Inflammatory macrophage treated with lipopolysaccharide for 1 hour (primary cell): ENCODE measurements around the gene TUBB4B.

Experiments used
- DNase-seq, 2 donors: peaks; one replicate each; pipeline ENCODE4 v3.0.0-alpha.2; 2020 to 2022

Gene TUBB4B

DNA sequence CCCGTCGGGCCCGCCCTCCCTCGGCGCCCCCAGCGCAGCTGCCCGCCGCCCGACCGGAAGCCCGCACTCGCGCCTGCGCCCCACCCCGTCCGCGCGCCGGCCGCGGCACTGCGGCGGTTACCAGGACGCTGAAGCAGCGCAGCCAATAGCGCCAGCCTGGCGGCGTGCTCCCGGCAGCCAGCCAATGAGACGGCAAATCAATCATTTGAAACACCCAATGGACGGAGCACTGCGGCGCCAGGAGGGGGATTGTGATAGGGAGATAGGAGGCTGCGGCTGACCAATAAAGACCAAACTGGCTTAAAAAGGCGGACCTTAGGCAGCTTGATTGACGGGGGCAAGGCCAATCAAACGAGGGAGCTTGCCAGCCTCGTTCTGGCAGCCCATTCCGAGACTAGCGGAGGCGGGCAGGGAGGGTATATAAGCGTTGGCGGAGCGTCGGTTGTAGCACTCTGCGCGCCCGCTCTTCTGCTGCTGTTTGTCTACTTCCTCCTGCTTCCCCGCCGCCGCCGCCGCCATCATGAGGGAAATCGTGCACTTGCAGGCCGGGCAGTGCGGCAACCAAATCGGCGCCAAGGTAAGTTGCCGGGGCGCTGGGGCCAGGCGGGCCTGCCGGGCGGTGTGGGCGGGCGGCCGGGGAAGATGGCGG, at the start of gene TUBB4B:
TSS of gene TUBB4B (plus strand) at position 447 of the 649 bp plus-strand sequence. CDS start at position 521, 74 bp downstream.
- DNase-seq, result peak; percentile 99 to 100

DNA sequence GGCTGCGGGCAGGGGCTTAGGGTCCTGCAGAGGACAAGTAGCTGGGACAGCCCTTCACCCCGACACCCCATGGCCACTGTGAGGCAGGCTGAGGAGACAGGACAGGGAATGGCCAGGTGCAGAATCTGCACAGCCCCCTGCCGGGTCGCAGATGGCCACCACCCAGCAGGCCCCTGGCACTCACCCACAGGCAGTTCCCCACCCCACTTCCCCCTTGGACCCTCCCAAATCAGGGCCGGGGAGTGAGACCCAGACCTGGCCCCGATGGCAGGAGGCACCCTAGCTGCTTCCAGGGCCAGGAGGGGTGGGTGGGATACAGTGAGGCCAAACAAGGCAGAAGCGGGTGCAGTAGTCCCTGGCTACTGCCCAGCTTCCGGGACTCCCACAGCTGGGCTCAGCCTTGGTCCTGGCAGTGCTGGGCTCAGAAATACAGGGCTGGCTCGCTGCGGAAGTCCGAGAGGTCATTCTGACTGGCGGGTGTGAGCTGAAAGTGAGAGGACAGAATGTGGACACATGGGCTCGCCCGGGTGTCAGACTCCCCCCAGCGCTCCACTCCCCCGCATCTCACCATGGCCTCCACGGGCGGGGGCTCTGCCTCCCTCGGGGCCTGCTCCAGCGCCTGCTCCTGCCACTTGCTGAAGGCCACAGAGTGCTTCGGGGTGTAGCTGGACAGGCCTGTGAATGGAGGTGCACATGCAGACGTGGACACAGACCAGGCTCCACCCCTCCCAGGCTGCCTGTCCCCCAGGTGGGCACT, 49.2 kb upstream of the TUBB4B start:
- DNase-seq, result no peak

DNA sequence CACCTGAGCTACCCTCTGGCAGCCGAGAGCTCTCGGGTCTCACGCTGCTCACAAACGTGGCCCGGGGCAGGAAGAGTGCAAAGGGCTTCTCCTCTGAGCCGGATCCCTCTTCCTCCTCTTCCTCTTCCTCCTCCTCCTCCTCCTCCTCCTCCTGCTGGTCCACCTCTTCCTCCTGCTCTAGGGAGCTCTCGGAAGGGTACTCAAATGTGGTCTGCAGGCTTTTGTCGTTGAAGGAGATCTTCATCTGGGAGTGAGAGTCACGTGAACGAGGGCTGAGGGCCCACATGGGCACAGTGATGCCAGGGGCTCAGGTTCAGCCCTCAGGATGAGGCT, 48.7 kb upstream of the TUBB4B start:
- DNase-seq, result no peak

DNA sequence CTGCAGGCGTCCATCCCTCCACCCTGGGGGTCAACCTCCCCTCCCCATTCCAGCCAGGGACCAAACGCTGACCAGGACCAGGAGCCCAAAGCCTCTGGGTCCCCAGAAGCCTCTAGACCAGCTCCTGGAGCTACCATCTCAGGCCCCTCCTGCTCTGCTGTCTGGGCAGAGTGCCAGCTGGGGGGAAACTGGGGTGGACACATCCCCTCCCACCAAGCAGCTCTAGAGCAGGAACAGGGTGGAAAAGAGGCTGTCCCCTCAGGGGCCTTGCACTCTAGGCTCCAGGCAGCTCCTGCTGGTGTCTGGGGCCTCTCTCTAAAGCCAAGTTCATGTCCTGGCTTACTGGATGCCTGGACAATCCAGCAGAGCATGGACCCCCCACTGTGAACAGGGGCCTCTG, 48.2 kb upstream of the TUBB4B start:
- DNase-seq, result no peak

DNA sequence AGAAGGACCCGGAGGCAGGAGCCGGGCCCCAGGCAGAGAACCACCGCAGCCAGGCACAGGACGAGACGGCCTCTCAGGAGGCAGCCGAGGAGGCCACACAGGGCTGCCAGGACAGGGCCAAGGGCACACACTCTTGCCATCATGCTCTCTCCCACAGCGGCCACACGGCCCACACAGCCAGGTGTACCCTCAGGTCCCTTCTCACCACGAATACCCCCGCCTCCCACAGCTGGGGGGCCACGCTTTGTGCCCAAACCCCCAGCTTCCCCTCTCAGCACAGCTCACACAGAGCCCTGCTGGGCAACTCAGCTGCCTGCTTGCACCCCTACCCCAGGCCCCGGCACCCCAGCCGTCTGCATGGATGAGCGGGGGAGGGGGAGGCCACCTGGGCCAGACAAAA, 47.3 kb upstream of the TUBB4B start:
- DNase-seq, result no peak

DNA sequence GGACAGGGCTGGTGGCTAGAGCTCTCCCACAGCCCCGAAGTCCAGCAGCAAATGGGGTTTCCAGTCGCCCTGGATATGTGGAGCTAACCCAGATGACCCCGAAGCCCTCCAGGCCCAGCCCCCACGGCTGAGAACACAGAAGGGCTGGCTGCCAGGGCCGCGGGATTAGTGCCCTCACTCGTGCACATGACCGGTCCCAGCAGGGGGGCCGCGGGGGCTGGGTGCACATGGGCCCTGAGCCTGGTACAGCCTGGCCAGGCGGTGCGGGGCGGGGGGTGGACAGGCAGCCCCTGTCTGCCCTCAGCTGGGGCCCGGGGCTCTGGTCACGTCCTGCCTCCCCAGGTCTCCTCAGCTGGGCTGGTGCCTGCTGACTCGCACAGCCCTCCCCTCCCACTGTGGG, 46.7 kb upstream of the TUBB4B start:
- no peak for DNase-seq

DNA sequence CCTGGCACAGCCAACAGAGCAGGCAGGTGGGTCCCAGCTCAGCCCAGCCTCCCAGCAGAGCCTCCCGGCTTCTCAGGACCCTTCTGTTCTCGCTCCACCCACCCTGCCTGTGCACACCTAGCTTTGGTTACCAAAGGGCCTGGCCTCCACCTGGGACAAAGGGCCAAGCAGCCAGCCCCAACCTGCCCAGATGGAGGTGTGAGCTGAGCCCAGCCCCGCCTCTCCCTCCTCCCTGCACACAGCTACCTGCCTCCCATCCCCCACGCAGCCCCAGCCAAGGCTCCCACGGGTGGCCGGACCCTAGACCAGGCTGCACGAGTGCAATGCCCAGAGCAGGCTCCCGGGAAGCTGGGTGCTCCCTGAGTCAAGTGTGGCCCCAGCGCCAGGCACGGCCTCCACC, 46.2 kb upstream of the TUBB4B start:
- no peak for DNase-seq

DNA sequence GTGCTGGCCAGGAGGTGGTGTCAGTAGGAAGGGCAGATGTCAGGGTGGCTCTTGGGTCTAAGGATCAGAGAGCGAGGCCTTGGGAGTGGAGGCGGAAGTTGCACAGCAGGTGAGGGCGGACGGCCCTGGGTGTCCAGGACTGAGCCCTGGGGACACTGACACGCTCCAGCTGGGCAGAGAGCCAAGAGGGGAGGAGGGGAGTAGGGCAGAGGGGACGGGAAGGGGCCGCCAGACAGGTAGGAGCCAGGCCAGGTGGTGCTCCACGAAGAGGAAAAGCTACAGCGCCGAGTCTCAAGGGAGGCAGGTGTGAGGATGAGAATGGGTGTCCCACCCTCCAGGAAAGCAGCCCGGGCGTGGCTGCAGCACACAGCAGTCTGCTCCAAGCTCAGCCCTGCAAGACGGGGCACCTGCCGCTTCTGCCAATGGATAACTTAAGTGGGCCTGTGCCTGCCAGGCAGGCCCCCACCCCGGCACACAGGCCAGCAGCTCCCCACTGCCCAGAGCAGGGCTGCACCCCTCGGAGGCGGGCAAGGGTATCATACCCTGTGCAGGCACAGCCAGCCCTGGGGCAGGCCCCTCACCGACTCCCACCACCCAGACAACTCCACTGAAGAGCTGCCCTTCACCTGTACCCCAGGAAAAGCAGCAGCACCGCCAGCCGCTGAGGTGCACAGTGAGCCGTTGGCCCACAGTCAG, 45.4 kb upstream of the TUBB4B start:
- DNase-seq, result no peak

DNA sequence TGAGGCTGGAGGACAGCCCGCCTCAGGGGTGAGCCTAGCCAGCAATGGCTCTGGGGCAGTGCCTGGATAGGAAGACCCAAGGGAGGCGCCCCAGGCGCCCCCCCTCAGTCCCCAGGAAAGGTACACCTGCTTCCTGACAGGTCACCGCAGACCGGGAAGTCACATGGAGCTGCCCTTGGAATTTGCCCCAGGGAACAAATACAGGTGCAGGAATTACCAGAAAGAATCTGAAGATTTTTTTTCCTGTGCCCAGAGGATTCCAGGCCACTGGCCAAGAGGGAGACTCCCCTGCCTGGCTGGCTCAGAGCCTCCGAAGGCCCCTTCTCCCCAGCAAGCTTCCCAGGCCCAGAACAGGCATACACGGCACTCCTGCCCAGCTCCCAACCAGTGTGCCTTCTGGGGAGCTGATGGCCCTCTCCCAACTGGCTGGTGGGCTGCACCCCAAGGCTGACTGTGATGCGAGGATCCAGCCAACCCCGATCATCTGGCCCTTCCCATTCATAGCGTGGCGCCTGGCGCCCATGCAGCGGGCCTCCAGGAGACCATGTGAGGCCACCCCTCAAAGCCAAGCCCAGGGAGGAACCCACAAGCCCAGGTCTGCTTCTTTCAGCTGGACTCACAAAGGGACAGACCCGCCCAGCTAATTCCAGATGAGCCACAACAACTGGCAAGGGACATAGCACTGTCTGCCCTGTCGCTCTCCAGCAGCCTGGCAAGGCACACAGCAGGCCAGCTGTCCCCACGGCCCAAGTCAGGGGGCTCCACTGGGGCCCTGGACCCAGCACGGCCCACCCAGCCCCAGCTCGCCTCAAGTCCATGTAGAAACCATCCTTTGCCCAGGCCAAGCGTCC, 42.8 kb upstream of the TUBB4B start:
- DNase-seq, result no peak

DNA sequence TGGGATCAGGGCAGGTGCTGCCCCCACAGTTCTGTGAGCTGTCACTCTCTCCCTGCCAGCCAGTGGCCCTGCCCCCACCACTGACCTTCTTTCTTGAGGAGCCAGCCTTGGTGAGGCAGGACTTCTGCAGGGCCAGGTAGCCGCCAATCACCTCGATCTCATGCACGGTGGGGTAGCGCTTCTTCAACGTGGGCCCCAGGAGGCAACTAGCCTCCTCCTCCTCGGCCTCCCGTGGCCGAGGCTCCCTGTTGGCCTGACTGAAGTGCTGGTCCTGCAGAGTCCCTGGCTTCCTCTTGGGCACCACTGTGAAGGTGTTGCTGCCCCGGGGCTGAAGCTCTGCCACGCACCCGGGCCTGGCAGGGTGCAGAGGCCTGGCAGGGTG, 42.2 kb upstream of the TUBB4B start:
- no peak for DNase-seq

DNA sequence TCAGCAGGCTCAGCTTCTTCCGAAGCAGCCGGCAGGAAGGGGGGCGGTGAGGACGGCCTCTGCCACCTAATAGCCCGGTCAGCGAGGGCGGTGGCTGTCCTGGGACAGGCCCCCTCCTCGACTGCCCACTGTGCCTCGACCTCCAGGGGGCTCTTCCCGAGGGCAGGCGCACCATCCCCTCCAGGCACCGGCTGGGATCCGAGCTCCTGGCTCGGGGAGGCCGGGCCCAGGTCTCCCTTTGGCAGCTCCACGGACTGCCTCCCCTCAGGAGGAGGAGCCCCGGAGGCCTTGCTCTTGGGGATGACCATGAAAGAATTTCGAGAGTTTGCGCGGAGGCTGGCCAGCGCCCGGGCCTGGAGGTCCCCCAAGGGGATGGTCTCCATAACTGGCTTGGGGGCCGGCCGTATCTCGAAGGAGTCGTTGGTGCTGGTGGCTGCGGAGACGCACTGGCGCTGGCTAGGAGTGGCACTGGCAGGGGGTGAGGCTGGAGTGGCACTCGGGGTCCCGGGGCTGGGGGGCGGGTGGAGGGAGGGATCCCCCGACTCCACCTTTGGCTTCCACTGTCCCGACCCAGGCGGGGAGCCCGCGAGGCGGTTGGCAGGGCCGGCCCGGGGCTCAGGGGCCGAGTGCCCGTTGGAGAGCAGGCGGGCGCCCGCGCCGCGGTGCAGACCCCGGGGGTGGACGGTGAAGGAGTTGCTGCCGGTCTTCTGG, 41.5 kb upstream of the TUBB4B start:
- DNase-seq, result no peak

DNA sequence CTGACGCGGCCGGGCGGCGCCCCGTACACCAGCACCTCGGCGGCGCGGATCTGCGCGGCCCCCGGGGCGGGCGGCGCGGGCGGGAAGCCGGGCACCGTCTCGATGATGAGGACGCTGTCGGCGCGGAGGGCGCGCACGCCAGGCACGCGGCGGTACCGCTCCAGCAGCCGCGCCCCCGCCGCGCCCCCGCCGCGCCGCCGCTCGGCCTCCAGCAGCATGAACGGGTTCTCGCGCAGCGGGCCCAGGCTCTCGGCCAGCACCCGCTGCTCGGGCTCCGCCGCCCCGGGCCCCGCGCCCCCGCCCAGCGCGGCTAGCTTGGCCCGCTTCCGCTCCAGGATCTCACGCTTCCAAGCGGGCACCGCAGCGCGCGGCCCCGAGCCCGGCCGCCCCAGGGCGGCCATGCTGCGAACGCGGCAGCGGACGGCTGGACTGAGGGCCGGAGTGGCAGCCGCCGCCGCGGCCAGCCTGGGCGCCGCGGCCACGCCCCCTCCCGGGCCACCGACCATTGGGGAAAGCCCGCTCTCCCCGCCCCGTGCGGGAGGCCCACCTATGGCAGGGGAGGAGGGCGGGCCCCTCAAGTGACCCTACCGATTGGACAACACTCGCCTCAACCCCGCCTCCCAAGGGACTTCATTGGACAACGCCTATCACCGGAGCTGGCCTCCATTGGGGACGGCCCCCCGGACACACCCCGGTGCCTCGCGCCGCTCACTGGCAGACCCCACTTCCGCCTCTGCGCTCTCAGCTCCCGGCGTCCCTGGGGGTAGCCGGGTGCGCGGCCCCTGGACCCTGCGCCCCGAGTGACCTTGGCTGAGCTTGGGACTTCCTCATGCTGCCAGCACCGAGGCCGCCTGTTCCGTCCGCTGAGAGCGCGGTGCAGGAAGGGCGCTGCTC, 40.5 kb upstream of the TUBB4B start, which contains the start of gene TPRN:
TSS of gene TPRN (minus strand) at position 431 of the 894 bp plus-strand sequence. CDS start at position 401, 30 bp downstream.
- peak; percentile 98 to 99 for DNase-seq

DNA sequence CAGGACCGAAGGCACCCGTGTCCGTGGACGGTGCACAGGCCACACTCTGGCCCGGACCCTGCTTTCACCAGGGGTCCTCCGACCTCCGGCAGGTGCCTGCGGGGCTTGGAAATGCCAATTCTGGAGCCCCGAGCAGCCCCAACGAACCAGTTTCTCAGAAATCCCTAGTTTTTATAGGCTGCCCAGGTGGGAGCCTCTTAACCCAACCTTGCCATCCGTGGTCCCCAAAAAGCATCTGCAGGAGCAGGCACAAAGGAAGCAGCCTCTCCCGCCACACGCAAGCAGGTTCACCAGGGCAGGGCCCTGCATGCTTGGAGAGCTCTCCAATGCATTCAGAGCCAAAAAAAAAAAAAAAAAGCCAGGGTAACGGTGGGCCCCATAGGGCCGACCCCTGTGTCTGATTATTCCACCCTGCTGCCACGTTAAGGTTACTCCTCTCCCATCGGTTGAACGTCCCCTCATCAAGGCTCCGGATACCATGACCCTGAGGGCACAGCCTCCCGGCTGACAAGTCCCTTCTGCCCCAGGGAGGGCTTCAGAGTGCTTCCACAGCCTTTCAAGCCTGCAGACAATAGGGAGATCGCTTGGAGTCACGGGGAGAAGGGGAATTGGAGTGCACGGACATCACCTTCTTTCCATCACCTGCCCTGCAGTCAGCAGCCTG, 39.8 kb upstream of the TUBB4B start:
- no peak for DNase-seq

DNA sequence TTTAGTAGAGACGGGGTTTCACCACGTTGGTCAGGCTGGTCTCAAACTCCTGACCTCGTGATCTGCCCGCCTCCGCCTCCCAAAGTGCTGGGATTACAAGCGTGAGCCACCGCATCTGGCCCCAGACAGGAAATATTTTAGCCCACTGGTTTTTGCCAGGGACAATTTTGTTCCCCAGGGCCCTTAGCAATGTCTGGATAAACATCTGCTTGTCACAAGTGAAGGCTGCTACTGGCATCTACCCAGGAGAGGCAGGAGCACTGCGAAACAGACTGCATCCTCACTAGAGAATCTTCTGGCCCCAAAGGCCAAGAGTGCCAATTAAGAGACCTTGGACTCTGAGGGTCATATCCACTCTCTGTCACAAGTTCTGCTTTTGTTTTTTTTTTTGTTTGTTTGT, 38.1 kb upstream of the TUBB4B start:
- DNase-seq, result no peak

DNA sequence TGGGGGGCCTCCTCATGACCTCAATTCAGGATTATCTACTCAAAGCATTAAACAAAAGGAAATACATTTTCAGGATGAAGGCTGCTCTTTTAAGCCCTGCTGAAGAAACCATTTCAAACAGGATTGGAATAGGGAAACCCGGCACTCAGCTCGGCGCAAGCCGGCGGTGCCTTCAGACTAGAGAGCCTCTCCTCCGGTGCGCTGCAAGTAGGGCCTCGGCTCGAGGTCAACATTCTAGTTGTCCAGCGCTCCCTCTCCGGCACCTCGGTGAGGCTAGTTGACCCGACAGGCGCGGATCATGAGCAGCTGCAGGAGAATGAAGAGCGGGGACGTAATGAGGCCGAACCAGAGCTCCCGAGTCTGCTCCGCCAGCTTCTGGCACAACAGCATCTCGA, 36.4 kb upstream of the TUBB4B start:
- DNase-seq, result no peak

DNA sequence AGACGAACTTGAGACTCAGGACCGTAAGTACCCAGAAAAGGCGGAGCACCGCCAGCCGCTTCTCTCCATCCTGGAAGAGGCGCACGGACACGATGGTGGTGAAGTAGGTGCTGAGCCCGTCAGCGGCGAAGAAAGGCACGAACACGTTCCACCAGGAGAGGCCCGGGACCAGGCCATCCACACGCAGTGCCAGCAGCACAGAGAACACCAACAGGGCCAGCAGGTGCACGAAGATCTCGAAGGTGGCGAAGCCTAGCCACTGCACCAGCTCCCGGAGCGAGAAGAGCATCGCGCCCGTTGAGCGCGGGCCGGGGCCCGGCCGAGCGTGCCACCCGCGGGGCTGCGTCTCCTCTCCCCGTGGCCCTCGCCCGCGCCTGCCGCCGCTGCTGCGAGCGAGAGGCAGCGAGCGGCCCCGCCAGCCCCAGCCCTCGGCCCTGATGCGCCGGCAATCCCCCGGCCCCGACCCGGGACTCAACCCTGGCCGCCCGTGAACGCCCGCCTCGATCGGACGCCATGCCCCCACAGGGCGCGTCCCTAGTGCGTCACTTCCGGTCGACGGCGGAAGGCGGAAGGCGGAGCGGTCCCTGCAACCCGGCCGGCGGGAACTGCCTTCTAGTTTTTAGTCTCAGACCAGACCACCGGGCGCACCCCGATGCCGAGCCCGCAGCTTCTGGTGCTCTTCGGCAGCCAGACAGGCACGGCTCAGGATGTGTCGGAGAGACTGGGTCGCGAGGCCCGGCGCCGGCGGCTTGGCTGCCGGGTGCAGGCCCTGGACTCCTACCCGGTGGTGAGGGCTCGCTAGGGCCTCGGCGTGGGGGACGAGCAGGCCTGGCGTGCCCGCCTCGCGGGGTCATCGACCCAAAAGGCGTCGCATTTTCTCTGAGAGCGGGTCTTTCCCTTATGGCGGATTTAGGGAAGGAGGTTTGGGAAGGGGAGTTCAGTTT, 35.7 kb upstream of the TUBB4B start, which contains the start of the genes NDOR1 and TMEM203:
TSS of gene NDOR1 (plus strand) at position 575 of the 944 bp plus-strand sequence. CDS start at position 653, 78 bp downstream.
TSS of gene TMEM203 (minus strand) at position 523 of the 944 bp plus-strand sequence. CDS start at position 289, 234 bp downstream.
- DNase-seq, result peak; percentile 77 to 94

DNA sequence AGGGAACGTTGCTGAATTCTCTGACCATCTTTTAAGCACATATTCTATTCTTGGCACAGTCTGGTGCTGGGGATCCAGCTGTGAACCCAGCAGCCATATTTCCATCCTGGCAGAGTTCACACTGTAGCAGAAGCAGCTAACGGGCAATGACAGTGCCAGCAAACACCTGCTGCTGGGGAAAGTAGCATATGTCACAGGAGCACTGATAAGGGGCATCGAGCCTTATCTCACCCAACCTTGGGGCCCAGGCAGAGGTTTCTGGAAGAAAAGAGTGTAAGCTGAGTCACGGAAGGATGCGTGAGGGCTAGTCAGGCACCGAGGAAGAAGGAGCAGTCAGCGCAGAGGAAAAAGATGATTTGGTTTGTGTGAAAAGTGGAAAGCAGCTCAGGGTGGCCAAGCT, 34.5 kb upstream of the TUBB4B start:
- DNase-seq, result no peak

DNA sequence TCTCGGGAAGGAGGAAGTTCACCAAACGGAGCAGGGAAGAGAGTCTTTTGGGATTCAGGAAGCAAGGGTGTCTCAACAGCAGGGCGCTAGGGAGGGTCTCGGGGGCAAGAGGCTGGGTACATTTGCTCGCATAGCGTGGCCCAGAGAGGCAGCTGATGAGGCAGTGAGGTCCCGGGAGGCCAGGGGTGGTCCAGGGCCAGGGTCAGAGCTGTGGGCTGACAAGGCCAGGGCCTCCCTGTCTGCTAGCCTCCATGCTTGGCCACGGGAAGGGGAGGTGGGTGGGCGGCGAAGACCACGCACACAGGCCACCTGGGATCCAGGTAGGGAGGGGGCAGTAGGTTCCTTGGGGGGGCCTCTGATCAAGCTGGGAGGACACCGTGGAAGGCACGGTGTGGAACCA, 29.6 kb upstream of the TUBB4B start:
- no peak for DNase-seq

DNA sequence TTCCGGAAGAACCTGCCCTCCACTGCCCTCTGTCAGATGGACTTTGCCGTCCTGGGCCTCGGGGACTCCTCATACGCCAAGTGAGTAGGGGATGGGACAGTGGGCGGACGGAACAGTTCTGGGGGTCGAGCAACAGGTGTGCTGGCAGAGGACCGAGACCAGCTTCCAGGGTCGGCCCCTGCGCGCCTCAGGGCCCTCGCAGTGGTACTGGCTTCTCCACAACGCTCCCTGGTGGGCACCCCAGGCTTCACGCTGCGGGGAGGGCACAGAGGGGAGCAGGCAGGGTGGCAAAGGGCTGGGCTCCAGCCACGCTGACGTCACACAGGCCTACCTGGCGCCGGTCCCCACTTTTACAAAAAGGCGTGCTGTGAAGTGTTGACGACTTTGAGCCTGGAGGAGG, 28.6 kb upstream of the TUBB4B start:
- DNase-seq, result no peak
